HCT116 (cell line): ENCODE data around the gene SNX13. TPM values are rescaled to one million over a fixed set of nuclear protein-coding genes. Genes with fewer than 3 reads are reported as not detected.

Experiments used
- ATAC-seq: fragments of 200-7000 bp; cut with Tn5 transposase; 2 replicates; pipeline ENCODE4 v1.9.1; 2020; ENCODE audit warnings: mild to moderate bottlenecking, moderate library complexity
- BruUV-seq: library from RNA; stranded (reverse); fragments of 400-500 nt; replicated peaks from 2 replicates; lab custom pipeline; 2021; lab: Mats Ljungman, UMichigan
- CTCF ChIA-PET: fragments of 300-600 bp; sonication (Branson Sonifier 250); formaldehyde crosslinking; loops from one replicate; lab custom pipeline; 2021; ENCODE audit warnings: antibody characterized with exemption; lab: Charles Lee
- POLR2A ChIA-PET: fragments of 300-600, 350-600 bp; sonication (Branson Sonifier 250); formaldehyde crosslinking; loops from one replicate; lab custom pipeline; 2021; ENCODE audit warnings: antibody characterized with exemption; lab: Charles Lee
- RAD21 ChIA-PET, 2 experiments: fragments of 300-600 bp; sonication (Branson Sonifier 250); formaldehyde crosslinking; loops; one replicate each; lab custom pipeline; 2023; ENCODE audit warnings: low total read pairs in 2 of 2; ENCODE audit not compliant: uncharacterized antibody in 2 of 2, unreplicated experiment in 2 of 2, low non-redundant PET in 1 of 2; lab: Charles Lee
- DNase-seq: peaks from one replicate; pipeline ENCODE4 v3.0.0-alpha.2; 2010; ENCODE audit warnings: low read depth, low spot score
- H2AFZ ChIP-seq: fragments of 200-600 bp; shearing (Covaris generic), sonication (generic); 2 replicates; pipeline ENCODE4 v1.6.1; 2017; ENCODE audit warnings: low read depth, mixed run types, mixed read lengths, antibody characterized with exemption, low read length; ENCODE audit not compliant: poor library complexity, severe bottlenecking
- H3K27ac ChIP-seq: 2 replicates; pipeline ENCODE4 v1.5.1; 2012; ENCODE audit warnings: low read depth, low read length
- H3K27me3 ChIP-seq: fragments of 200-600 bp; sonication (generic); 2 replicates; pipeline ENCODE4 v1.6.1; 2016; ENCODE audit warnings: mixed run types, low read length, mixed read lengths; ENCODE audit not compliant: insufficient read depth
- H3K36me3 ChIP-seq, 2 experiments: fragments of 200-500 bp in 1 of 2; fragments of 200-600 bp in 1 of 2; sonication (Bioruptor generic) in 1 of 2; sonication (generic) in 1 of 2; 2 replicates each; pipeline versions ENCODE4 v1.5.1 to v1.6.1; 2014 to 2016; ENCODE audit warnings: low read length in 2 of 2, inconsistent platforms in 1 of 2, mixed read lengths in 1 of 2, mixed run types in 1 of 2; ENCODE audit not compliant: insufficient read depth in 2 of 2, control insufficient read depth in 1 of 2
- H3K4me1 ChIP-seq, 2 experiments: fragments of 200-600 bp in 1 of 2; sonication (generic) in 1 of 2; 2 replicates each; pipeline versions ENCODE4 v1.5.1 to v1.6.1; 2012 to 2017; ENCODE audit warnings: low read length in 2 of 2, inconsistent platforms in 1 of 2, mild to moderate bottlenecking in 1 of 2, mixed read lengths in 1 of 2, mixed run types in 1 of 2, moderate library complexity in 1 of 2; ENCODE audit not compliant: insufficient read depth in 2 of 2, control insufficient read depth in 1 of 2
- H3K4me2 ChIP-seq: fragments of 200-600 bp; sonication (generic); 2 replicates; pipeline ENCODE4 v1.6.1; 2017; ENCODE audit warnings: mixed run types, low read length, mixed read lengths
- H3K4me3 ChIP-seq, 2 experiments: fragments of 200-600 bp in 1 of 2; sonication (generic) in 1 of 2; replicated peaks in 1 of 2; 2 replicates each; pipeline ENCODE4 v1.5.1; 2011 to 2016; ENCODE audit warnings: low read length in 2 of 2, control low read depth in 1 of 2, low read depth in 1 of 2, mild to moderate bottlenecking in 1 of 2, mixed read lengths in 1 of 2, mixed run types in 1 of 2
- H3K79me2 ChIP-seq: fragments of 200-600 bp; sonication (generic); 2 replicates; pipeline ENCODE4 v1.6.1; 2017; ENCODE audit warnings: mild to moderate bottlenecking, mixed run types, low read length, moderate library complexity, mixed read lengths; ENCODE audit not compliant: insufficient read depth
- H3K9ac ChIP-seq: fragments of 200-600 bp; sonication (generic); 2 replicates; pipeline ENCODE4 v1.6.1; 2016; ENCODE audit warnings: low read length, mixed read lengths
- H3K9me2 ChIP-seq: fragments of 200-600 bp; sonication (generic), shearing (Covaris generic); 2 replicates; pipeline ENCODE4 v1.6.1; 2017; ENCODE audit warnings: mixed run types, mild to moderate bottlenecking, moderate library complexity; ENCODE audit not compliant: insufficient read depth
- H3K9me3 ChIP-seq, 2 experiments: fragments of 200-500 bp in 1 of 2; fragments of 200-600 bp in 1 of 2; sonication (Bioruptor generic) in 1 of 2; sonication (generic) in 1 of 2; 2 replicates each; pipeline ENCODE4 v1.6.1; 2014 to 2017; ENCODE audit warnings: low read length in 2 of 2, mixed read lengths in 2 of 2, inconsistent platforms in 1 of 2, low read depth in 1 of 2, mild to moderate bottlenecking in 1 of 2, mixed run types in 1 of 2, moderate library complexity in 1 of 2; ENCODE audit not compliant: control insufficient read depth in 1 of 2, insufficient read depth in 1 of 2
- H4K20me1 ChIP-seq: fragments of 200-600 bp; sonication (generic), shearing (Covaris generic); 2 replicates; pipeline ENCODE4 v1.6.1; 2017; ENCODE audit warnings: mixed run types, mild to moderate bottlenecking, moderate library complexity; ENCODE audit not compliant: insufficient read depth
- ELF1 ChIP-seq: IDR thresholded peaks from 2 replicates; pipeline ENCODE4 v1.6.1; 2012; ENCODE audit warnings: low read depth, borderline replicate concordance
- EZH2 ChIP-seq: fragments of 200-600 bp; sonication (generic); IDR thresholded peaks from 2 replicates; pipeline ENCODE4 v1.6.1; 2017; ENCODE audit warnings: antibody characterized with exemption, mixed run types
- POLR2AphosphoS5 ChIP-seq: IDR thresholded peaks from 2 replicates; pipeline ENCODE4 v1.6.1; 2011; ENCODE audit warnings: mild to moderate bottlenecking, low read depth, low read length, moderate library complexity
- SRF ChIP-seq: IDR thresholded peaks from 2 replicates; pipeline ENCODE4 v1.6.1; 2012; ENCODE audit warnings: low read depth
- YY1 ChIP-seq: IDR thresholded peaks from 2 replicates; pipeline ENCODE4 v1.6.1; 2011; ENCODE audit warnings: low read length, low read depth, moderate library complexity, mild to moderate bottlenecking; ENCODE audit not compliant: insufficient replicate concordance; ENCODE audit errors: extremely low read depth
- ZBTB33 ChIP-seq: IDR thresholded peaks from 2 replicates; pipeline ENCODE4 v1.6.1; 2011; ENCODE audit warnings: mild to moderate bottlenecking, low read length, moderate library complexity; ENCODE audit not compliant: insufficient replicate concordance; ENCODE audit errors: extremely low read depth
- ZFX ChIP-seq: fragments of 450-650 bp; IDR thresholded peaks from 2 replicates; pipeline ENCODE4 v1.6.1; 2017
- intact Hi-C: fragments of 100-400 bp; cut with micrococcal nuclease; formaldehyde crosslinking; loops from 2 replicates; pipeline ENCODE4 v1.10.0; 2022
- total RNA-seq: library from RNA; stranded (reverse); gene quantifications from one replicate; pipeline ENCODE4 v1.2.1, GENCODE V29; 2021; ENCODE audit not compliant: unreplicated experiment
- TF ChIP-seq, protein P1 (sequence below): IDR thresholded peaks from 2 replicates; pipeline ENCODE4 v1.6.1; 2012
- TF ChIP-seq, protein P2 (sequence below), 3 experiments: fragments of 200-600 bp in 1 of 3; sonication (generic) in 1 of 3; IDR thresholded peaks in 2 of 3; conservative IDR thresholded peaks in 1 of 3; 2 replicates each; pipeline ENCODE4 v1.5.1; 2012 to 2017; ENCODE audit warnings: low read depth in 2 of 3, low read length in 2 of 3, antibody characterized with exemption in 1 of 3, borderline replicate concordance in 1 of 3, control low read depth in 1 of 3, mild to moderate bottlenecking in 1 of 3, mixed read lengths in 1 of 3, mixed run types in 1 of 3, moderate library complexity in 1 of 3; ENCODE audit not compliant: insufficient read depth in 1 of 3

Gene SNX13
- total RNA-seq, 1 experiment from 2014 or later, result 33.4 TPM

- TF ChIP-seq POLR2AphosphoS5 (no peak), SRF (no peak), YY1 (no peak)
- TF ChIP-seq, protein P1, sequence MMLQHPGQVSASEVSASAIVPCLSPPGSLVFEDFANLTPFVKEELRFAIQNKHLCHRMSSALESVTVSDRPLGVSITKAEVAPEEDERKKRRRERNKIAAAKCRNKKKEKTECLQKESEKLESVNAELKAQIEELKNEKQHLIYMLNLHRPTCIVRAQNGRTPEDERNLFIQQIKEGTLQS, result no peak
Observed at GRCh38 chr7:17832820-17833355, 107.4 kb downstream of the SNX13 start (continued).

GRCh38 chr7:17832242-17832641 lies 108.1 kb downstream of the SNX13 start:
- BruUV-seq, result no TSS peak
- ATAC-seq (no peak), DNase-seq (no peak)
- Histone ChIP-seq H3K79me2 (no peaks in the 10 kb centered on the region), H2AFZ (no peak overlapping the region), H3K4me3 (no peak overlapping the region), H3K9me2 (no peaks in the 10 kb centered on the region), H3K27me3 (no peaks in the 10 kb centered on the region), H3K36me3 (no peaks in the 10 kb centered on the region), H3K4me1 (no peaks in the 10 kb centered on the region), H3K9ac (no peak overlapping the region), H4K20me1 (no peaks in the 10 kb centered on the region), H3K27ac (no peak overlapping the region), H3K9me3 (no peaks in the 10 kb centered on the region), H3K4me2 (no peak overlapping the region)
- intact Hi-C loops, result no loop called here
- ChIA-PET RAD21 (no interaction called here), CTCF (interaction anchor here (0.6 kb wide), 1 partner anchor 18 kb away, joined by 3 read pairs; no protein-coding TSS in a partner anchor), POLR2A (no interaction called here)
- no peak for TF ChIP-seq ELF1
- TF ChIP-seq, protein P2, sequence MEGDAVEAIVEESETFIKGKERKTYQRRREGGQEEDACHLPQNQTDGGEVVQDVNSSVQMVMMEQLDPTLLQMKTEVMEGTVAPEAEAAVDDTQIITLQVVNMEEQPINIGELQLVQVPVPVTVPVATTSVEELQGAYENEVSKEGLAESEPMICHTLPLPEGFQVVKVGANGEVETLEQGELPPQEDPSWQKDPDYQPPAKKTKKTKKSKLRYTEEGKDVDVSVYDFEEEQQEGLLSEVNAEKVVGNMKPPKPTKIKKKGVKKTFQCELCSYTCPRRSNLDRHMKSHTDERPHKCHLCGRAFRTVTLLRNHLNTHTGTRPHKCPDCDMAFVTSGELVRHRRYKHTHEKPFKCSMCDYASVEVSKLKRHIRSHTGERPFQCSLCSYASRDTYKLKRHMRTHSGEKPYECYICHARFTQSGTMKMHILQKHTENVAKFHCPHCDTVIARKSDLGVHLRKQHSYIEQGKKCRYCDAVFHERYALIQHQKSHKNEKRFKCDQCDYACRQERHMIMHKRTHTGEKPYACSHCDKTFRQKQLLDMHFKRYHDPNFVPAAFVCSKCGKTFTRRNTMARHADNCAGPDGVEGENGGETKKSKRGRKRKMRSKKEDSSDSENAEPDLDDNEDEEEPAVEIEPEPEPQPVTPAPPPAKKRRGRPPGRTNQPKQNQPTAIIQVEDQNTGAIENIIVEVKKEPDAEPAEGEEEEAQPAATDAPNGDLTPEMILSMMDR (IDR thresholded peaks at IDR 0.05 in 2 of 3, conservative IDR thresholded peaks at IDR 0.05 in 1 of 3; ENCODE audit: borderline replicate concordance in 1 of 3, insufficient read depth in 1 of 3, low read depth in 2 of 3, low read length in 2 of 3), result no peak
- TF ChIP-seq ZBTB33, result no peak
- TF ChIP-seq EZH2, result no peak
- no peak for TF ChIP-seq ZFX
- no peak for TF ChIP-seq POLR2AphosphoS5
